GM10266 (cell line): ENCODE results near the gene SLC18A2.

ENCODE experiments used
- DNase-seq: peaks from one replicate; pipeline ENCODE4 v3.0.0; 2012; ENCODE audit errors: extremely low spot score
- CTCF ChIP-seq: IDR thresholded peaks from 2 replicates; pipeline ENCODE4 v1.5.1; 2012; ENCODE audit warnings: mild to moderate bottlenecking, low read depth; ENCODE audit not compliant: control insufficient read depth, insufficient read depth; ENCODE audit errors: missing control alignments

The SLC18A2 gene

GRCh38 chr10:117256910-117257309, 16.0 kb downstream of the SLC18A2 start:
- no peak for TF ChIP-seq CTCF
- DNase-seq: no peak

GRCh38 chr10:117257721-117258120, 16.8 kb downstream of the SLC18A2 start:
- DNase-seq: no peak
- no peak for TF ChIP-seq CTCF

- no peak for DNase-seq
- no peak for TF ChIP-seq CTCF
These were observed 18.4 kb downstream of the SLC18A2 start for GRCh38 chr10:117259279-117259678.

GRCh38 chr10:117260084-117260483, 19.2 kb downstream of the SLC18A2 start:
- no peak for TF ChIP-seq CTCF
- DNase-seq: no peak

- DNase-seq: no peak
- TF ChIP-seq CTCF: no peak
These were observed 20.6 kb downstream of the SLC18A2 start for GRCh38 chr10:117261501-117261900.

- DNase-seq: no peak
- TF ChIP-seq CTCF: no peak
These were observed 21.5 kb downstream of the SLC18A2 start for GRCh38 chr10:117262291-117262902.

- TF ChIP-seq CTCF: no peak
- DNase-seq: no peak
These were observed 22.0 kb downstream of the SLC18A2 start for GRCh38 chr10:117262903-117263293.
